NCI-H2107 (cell line): Measurements from ENCODE around the gene DIABLO.
"Not testable (repeated sequence)": the region's sequence is repeated elsewhere in the genome, so short reads cannot be mapped to it uniquely, and the experiment has no call there.

Experiments
- DNase-seq: peaks from one replicate; lab custom pipeline; 2025; lab: John Stamatoyannopoulos, UW

DIABLO gene

DNA sequence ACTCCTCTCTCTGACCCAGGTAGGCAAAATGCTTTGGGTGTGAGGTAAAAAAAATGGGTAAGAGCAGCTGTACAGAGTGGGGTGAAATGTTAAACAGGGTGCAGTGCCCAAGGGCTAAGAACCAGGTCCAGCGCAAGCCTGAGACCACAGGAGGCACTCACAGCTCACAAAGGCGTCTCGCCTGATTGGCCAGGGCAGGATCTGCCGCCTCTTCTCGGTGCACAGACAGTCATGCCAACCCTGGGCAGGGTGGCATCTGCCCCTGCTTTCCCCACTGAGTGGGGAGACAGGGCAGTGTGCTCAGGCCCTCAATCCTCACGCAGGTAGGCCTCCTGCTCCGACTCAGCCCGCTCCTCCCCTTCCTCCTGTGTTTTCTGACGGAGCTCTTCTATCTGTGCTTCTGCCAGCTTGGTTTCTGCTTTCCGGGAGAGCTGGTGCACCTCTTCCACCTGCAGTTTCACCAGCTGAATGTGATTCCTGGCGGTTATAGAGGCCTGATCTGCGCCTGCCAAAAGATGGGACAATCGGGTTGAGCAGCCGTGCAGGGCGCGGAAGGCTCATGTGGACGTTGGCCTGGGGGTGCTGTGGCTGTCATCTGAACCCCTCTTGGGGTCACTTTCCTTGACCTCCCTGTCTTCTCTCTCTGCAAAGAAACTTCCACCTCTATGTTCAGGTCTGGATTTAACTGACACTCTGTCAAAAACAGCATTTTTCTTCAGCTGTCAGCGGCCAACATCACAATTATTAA is 17.6 kb downstream of the DIABLO start:
- DNase-seq: no peak

- DNase-seq: no peak
Measured at GRCh38 chr12:122207391-122207790, 18.5 kb downstream of the DIABLO start.

GRCh38 chr12:122206976-122207375 is 18.9 kb downstream of the DIABLO start:
- DNase-seq: no peak

GRCh38 chr12:122206111-122206881 is 19.6 kb downstream of the DIABLO start:
- peak; percentile 13 for DNase-seq

- no peak for DNase-seq
Measured at GRCh38 chr12:122205053-122205925, 20.6 kb downstream of the DIABLO start.

- no peak for DNase-seq
Measured at GRCh38 chr12:122204167-122205052, 21.4 kb downstream of the DIABLO start.

GRCh38 chr12:122203301-122204166 is 22.3 kb downstream of the DIABLO start, which contains the start of gene B3GNT4:
B3GNT4 (plus strand) TSS chr12:122203709; CDS start chr12:122204619, 910 bp downstream.
- peak; percentile 44 for DNase-seq

- DNase-seq: not testable (repeated sequence)
Measured at GRCh38 chr12:122202811-122203210, 23.0 kb downstream of the DIABLO start.

DNA sequence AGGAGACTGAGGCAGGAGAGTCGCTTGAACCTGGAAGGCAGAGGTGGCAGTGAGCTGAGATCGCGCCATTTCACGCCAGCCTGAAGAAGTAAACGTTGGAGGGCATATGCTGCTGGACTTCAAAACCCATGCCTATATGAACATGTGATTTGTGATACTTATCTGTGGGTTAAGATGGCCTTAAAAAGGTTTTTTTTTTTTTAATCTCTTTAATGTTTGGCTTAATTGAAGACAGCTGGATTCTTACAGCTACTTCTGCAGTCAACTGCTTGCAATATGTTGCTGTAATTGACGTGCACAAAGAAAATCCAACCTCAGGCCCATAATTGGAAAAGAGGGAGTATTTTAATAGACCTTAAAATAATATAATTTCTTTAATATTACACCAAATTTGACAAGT is 23.8 kb downstream of the DIABLO start:
- no peak for DNase-seq

DNA sequence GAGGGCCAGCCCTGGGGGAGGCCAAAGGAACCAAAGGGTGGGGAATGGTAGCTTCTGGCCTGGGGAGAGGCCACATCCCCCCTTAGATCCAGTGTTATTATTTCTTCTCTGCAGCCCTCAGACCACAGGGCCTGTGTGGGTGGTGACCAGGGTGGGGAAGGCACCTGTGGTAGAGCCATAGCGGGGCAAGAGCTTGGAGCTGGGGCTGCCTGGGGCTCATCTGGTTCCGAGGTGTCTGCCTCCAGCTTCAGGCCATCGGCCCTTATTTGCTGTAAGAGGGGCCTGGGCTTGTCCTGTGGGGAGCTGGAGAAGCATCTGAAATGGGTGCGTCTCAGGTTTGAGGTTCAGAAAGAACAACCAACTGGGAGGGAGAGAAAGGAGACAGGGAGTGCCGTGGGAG is 24.5 kb downstream of the DIABLO start:
- DNase-seq: no peak

DNA sequence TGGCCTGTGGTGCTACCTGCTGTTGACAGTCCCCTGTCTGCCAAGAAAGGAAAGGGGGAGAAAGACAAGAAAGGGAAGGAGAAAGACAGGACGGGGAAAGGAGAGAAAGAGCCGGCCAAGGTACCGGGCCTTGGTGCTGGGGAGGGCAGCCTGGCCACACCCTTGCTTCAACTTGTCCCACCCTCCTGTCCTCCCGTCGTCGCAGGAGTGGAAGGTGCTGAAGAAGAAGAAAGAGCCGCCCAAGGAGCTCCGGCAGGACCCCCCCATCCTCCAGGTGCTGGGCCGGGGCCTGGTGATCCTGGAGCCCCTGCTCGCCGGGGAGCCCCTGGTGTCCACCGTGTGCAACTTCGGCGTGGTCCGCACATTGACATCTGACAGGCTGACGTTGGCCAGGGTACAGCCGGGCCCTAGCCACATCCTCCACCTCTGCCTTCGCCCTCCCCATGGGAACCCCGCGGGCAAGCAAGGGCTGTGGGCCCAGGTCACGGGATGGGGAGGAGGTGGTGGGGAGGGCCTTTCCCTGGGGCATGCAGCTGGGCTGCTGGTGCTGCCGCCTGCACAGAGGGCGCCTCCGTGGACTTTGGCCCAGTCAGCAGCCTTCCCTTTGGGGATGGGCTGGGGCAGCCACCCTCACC is 25.2 kb downstream of the DIABLO start:
- DNase-seq: no peak

DNA sequence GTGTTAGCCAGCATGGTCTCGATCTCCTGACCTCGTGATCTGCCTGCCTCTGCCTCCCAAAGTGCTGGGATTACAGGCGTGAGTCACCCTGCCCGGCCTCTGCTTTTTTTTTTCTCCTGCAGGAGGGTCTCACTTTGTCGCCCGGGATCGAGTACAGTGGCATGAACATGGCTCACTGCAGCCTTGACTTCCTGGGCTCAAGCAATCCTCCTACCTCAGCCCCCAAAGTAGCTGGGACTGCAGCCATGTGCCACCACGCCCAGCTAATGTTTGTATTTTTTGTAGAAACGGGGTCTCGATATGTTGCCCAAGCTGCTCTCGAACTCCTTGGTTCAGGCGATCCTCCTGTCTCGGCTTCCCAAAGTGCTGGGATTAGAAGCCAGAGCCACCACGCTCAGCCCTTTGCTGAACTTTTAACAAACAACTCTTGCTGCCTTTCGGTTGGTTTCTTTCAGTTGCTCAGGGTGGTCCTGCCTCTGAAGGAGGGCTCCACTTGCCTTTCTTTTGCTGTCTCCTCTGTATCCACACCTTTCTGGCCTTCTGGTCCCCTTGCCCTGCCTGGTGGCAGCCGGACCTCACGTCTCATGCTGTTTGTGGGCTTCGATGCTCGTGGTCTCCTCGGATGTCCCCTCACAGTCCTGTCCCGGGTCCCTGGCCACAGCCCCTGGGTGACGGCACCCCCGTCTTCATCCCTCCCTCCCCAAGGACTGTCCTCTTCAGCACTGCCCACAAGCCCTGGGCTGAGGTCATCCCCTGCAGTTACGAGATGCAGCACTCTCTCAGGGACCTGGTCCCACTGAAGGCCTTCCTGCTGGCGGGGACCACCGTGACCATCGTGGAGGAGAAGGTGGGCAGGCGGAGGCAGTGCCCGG is 26.1 kb downstream of the DIABLO start:
- DNase-seq: no peak

GRCh38 chr12:122197612-122197966 is 28.3 kb downstream of the DIABLO start:
- DNase-seq: no peak

- no peak for DNase-seq
Measured at GRCh38 chr12:122195405-122195804, 30.4 kb downstream of the DIABLO start.

DNA sequence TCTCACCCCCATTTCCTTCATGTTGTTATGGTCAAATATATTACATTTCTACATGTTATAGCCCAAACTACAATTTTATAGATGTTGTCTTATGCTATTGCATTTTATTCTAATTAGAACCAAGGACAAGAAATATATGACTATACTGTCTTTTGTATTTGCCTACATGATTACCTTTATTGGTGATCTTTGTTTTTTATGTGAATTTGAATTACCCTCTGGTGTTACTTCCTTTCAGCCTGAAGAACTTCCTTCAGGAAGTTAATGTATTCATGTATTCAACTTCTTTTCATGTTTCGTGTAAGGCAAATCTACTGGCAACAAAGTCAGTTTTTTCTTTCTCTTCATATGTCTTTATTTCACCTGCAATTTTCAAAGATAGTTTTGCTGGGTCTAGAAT is 31.0 kb downstream of the DIABLO start:
- DNase-seq: no peak

DNA sequence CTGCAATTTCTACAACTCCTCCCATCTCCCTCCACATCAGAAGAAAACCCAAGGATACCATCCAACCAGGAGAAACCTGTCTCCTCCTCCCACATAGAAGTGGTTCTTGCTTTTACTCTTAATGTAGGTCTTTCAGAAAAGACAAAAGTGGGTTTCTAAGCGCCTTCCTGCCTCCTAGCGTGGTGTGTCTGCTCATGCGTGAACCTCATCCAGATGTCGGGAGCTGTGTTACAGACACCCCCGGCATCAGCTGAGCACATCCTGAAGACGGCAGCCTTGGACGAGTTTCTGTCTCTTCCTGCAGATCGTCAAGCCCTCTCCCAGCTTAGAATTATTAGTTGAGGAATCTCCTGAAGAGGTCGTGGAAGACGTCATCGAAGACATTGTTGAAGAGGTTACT is 33.4 kb downstream of the DIABLO start:
- DNase-seq: no peak

DNA sequence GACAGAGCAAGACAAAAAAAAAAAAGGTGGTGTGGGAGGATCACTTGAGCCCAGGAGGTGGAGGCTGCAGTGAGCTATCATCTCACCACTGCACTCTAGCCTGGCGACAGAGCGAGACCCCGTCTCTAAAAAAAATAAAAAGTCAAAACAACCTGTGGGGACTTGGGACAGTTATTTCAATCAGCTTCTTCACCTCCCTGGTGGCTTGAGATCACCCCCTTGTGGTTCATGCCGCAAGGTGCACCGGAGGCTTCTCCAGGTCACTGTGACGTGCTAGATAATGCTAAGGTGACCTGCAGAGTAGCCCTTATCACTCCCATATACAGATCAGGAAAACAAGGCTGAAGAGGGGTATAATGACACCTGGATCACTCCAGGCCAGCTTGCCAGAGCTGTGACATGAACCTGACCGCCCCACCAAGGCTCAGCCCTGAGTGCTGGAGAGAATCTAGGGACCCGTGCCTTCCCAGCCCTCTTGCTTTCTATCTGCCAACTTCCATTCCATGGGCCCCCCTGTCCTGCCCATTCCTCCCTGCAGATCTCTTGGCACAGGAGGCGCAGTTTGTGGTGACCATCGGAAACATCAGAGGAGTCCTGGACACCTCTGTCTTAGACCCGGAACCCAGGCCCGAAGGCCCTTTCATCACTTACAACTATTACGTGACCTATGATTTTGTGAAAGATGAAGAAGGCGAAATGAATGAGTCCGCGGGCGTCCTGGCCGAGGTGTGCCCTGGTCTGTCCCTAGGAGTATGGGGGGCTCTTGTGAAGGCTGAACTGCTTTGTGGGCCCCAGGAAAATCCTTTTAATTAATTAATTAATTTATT is 34.8 kb downstream of the DIABLO start:
- DNase-seq: peak; percentile 31
